T-cell (primary cell): Measurements from ENCODE around the gene PSMA4. TPM values are rescaled to one million over a fixed set of nuclear protein-coding genes. Genes with fewer than 3 reads are reported as not detected.
"Not testable (repeated sequence)": the region's sequence is repeated elsewhere in the genome, so short reads cannot be mapped to it uniquely, and the experiment has no call there.

ENCODE experiments used
- ATAC-seq, 4 experiments: fragments of 200-7000 bp in 3 of 4; fragments of 150-1000 bp in 1 of 4; cut with Tn5 transposase; replicated peaks in 1 of 4; 1 replicate in 3 of 4; 2 replicates in 1 of 4; pipeline ENCODE4 v1.10.0; 2021; ENCODE audit warnings: moderate library complexity in 3 of 4, mild to moderate bottlenecking in 2 of 4, moderate number of reproducible peaks in 1 of 4
- CTCF ChIA-PET, 2 donors: fragments of 300-600 bp; sonication (Branson Sonifier 250); formaldehyde crosslinking; loops; one replicate each; lab custom pipeline; 2022; ENCODE audit warnings: antibody characterized with exemption in 2 of 2; lab: Charles Lee
- POLR2A ChIA-PET, 2 donors: fragments of 300-600 bp; sonication (Branson Sonifier 250); formaldehyde crosslinking; loops; one replicate each; lab custom pipeline; 2022; ENCODE audit warnings: antibody characterized with exemption in 2 of 2; lab: Charles Lee
- DNase-seq, 35 experiments: peaks; one replicate each; pipeline versions ENCODE4 v3.0.0 to v3.0.0-alpha.2; 2013 to 2023
- H3K27ac ChIP-seq: one replicate; pipeline ENCODE4 v1.5.1; 2013; ENCODE audit warnings: low read length
- H3K27me3 ChIP-seq, 2 experiments: replicated peaks in 1 of 2; 1 replicate in 1 of 2; 2 replicates in 1 of 2; pipeline versions ENCODE4 v1.6.1 to v1.7.0; 2013; ENCODE audit warnings: low read length in 1 of 2, mixed read lengths in 1 of 2; ENCODE audit not compliant: control insufficient read depth in 2 of 2, insufficient read depth in 2 of 2; ENCODE audit errors: extremely low read depth in 1 of 2
- H3K36me3 ChIP-seq, 2 donors: 1 replicate in 1 of 2; 2 replicates in 1 of 2; pipeline versions ENCODE4 v1.6.1 to v1.7.0; 2013; ENCODE audit warnings: low read length in 1 of 2; ENCODE audit not compliant: control insufficient read depth in 2 of 2, insufficient read depth in 1 of 2; ENCODE audit errors: extremely low read depth in 1 of 2
- H3K4me1 ChIP-seq, 2 experiments: 1 replicate in 1 of 2; 2 replicates in 1 of 2; pipeline versions ENCODE4 v1.6.1 to v1.7.0; 2013; ENCODE audit warnings: low read length in 2 of 2, mixed read lengths in 1 of 2; ENCODE audit not compliant: insufficient read depth in 2 of 2, control insufficient read depth in 1 of 2; ENCODE audit errors: extremely low read depth in 1 of 2
- H3K4me3 ChIP-seq, 2 donors: 1 replicate in 1 of 2; 2 replicates in 1 of 2; pipeline versions ENCODE4 v1.5.1 to v1.7.0; 2013; ENCODE audit warnings: mild to moderate bottlenecking in 2 of 2, low read length in 1 of 2, moderate library complexity in 1 of 2; ENCODE audit not compliant: control insufficient read depth in 1 of 2; ENCODE audit errors: extremely low read depth in 1 of 2
- H3K9me3 ChIP-seq: 2 replicates; pipeline ENCODE4 v1.7.0; 2013
- H3K27ac Mint-ChIP-seq, 2 donors: one replicate each; pipeline ENCODE4 v1.8.0; 2020 to 2021; ENCODE audit warnings: mild to moderate bottlenecking in 2 of 2, mixed read lengths in 2 of 2
- H3K27me3 Mint-ChIP-seq, 2 donors: one replicate each; pipeline ENCODE4 v1.8.0; 2021 to 2022; ENCODE audit warnings: mixed read lengths in 2 of 2
- H3K36me3 Mint-ChIP-seq: one replicate; pipeline ENCODE4 v1.8.0; 2021; ENCODE audit warnings: mixed read lengths
- H3K4me1 Mint-ChIP-seq, 3 donors: one replicate each; pipeline ENCODE4 v1.8.0; 2020 to 2022; ENCODE audit warnings: mixed read lengths in 3 of 3, mild to moderate bottlenecking in 1 of 3
- H3K4me3 Mint-ChIP-seq, 3 donors: one replicate each; pipeline ENCODE4 v1.8.0; 2020 to 2022; ENCODE audit warnings: mild to moderate bottlenecking in 3 of 3, mixed read lengths in 3 of 3, moderate library complexity in 3 of 3
- H3K9me3 Mint-ChIP-seq, 3 donors: one replicate each; pipeline ENCODE4 v1.8.0; 2020 to 2022; ENCODE audit warnings: mixed read lengths in 3 of 3
- WGBS: methylation state at CpG from one replicate; pipeline ENCODE4 v1.1.5; 2013; ENCODE audit warnings: missing lambda C conversion rate; ENCODE audit not compliant: insufficient coverage; 5-methylcytosine and 5-hydroxymethylcytosine counted together
- total RNA-seq, 35 experiments: library from RNA in 6 of 35; stranded (reverse) in 6 of 35; fragments of 120-200 nt in 1 of 35; gene quantifications; one replicate each; pipeline versions ENCODE4 v1.2.1 to v1.2.4 and lab custom pipeline; 2013 to 2026

Gene PSMA4
- total RNA-seq, 5 donors from 2014 or later (not counting 1 experiment from before 2014, with no cell fraction given) = 54.5 to 87.0 (median 80.7) TPM

DNA sequence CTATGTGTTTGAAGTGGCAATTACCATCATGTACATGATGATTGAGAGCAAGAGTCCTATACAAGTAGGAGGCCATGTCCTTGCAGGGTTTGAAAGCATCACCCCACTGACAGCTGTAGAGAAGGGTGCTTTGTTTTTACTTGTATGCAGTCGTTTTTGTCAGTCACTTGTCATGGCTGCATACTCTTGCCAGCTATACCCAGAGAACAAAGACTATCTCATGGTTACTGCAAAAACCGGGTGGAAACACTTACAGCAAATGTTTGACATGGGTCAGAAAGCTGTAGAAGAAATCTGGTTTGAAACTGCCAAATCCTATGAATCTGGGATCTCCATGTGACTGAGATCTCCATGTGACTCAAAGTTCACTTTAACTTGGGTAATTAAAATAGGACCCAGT, 6.9 kb upstream of the PSMA4 start:
- no peaks in the 10 kb centered on the region for H3K27me3 ChIP-seq
- no peaks in the 10 kb centered on the region for H3K4me1 ChIP-seq
- no peaks in the 10 kb centered on the region for H3K4me1 Mint-ChIP-seq
- H3K4me3 Mint-ChIP-seq = no peak overlapping the region
- ChIA-PET CTCF (no interaction called here), POLR2A (interaction anchor here in 1 of 2 donors (0.7 kb wide), 1 partner anchor 21 kb away, joined by 3 read pairs; no protein-coding TSS in a partner anchor)
- H3K4me3 ChIP-seq = no peak overlapping the region
- H3K27ac Mint-ChIP-seq = no peak overlapping the region
- no peaks in the 10 kb centered on the region for H3K36me3 ChIP-seq
- no peak for DNase-seq
- H3K27ac ChIP-seq = no peak overlapping the region
- H3K27me3 Mint-ChIP-seq = no peaks in the 10 kb centered on the region
- WGBS = no CpG with 5 or more reads among the region's 2 CpGs
- no peak for ATAC-seq
- no peaks in the 10 kb centered on the region for H3K9me3 ChIP-seq
- H3K9me3 Mint-ChIP-seq = no peaks in the 10 kb centered on the region
- H3K36me3 Mint-ChIP-seq = no peaks in the 10 kb centered on the region

DNA sequence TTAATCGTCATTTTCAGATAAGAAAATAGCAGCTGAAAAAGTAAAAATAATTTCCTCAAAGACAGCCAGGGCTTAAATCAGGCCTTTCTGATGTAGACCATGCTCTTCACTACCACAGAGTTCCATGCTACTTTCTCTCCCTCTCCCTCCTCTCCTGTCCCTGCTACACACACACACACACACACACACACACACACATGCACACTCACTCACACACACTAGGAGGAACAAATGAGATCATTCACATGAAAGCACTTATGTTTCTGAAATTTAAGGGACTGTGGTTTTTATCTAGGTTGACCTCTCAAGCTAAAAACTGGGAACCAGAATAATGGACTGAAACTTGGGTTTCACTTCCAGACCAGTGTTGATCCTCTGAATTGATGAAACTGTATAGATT, 4.1 kb upstream of the PSMA4 start:
- no CpG with 5 or more reads among the region's 1 CpG for WGBS
- POLR2A ChIA-PET = interaction anchor here in 1 of 2 donors (1.0 kb wide), 1 partner anchor 10 kb away, joined by 3 read pairs; no protein-coding TSS in a partner anchor
- peaks cover 4 to 9% (median 6%) of the 10 kb centered on the region in 3 donors for H3K4me1 Mint-ChIP-seq

DNA sequence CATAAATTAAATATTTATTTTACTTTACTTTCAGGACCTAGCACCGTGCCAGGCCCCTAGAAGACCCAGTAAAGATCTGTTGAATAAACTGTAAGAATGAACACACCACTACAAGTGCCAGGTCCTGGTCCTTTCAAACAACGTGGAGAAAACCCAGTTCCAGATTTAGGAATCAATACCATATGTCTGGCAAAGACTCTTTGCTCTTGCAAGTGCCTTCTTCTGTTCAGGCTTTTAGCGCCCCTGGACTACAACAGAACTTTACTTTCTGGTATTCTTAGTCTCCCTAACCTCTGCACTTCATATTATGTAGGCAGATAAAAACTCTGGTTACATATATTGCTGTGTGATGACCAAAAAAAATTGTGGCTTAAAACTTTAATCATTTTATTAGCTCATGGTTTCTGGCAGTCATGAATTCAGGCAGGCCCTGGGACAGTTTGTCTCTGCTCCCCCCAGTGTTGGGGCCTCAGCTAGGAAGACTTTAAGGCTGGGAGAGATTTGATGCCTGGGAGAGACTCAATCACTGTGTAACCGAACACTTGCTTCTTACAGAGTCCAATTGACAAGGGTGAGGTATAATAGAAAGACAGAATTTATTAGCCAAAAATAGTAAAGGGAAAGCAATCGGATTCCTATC, 2.9 kb upstream of the PSMA4 start:
- Mint-ChIP-seq H3K27me3 (no peaks in the 10 kb centered on the region), H3K4me3 (no peak overlapping the region), H3K4me1 (peaks cover 14 to 20% (median 18%) of the 10 kb centered on the region in 3 donors), H3K36me3 (peaks cover 3% of the 10 kb centered on the region), H3K9me3 (no peaks in the 10 kb centered on the region), H3K27ac (no peak overlapping the region)
- Histone ChIP-seq H3K4me3 (no peak overlapping the region), H3K9me3 (no peaks in the 10 kb centered on the region), H3K36me3 (peaks cover 0 to 2% of the 10 kb centered on the region in 2 donors), H3K4me1 (peaks cover 13 to 14% of the 10 kb centered on the region in 2 experiments), H3K27ac (no peak overlapping the region), H3K27me3 (no peaks in the 10 kb centered on the region)
- ATAC-seq (no peak), DNase-seq (no peak)
- CTCF ChIA-PET = no interaction called here
- WGBS = 100% methylated on average over 1 of the region's 5 CpGs
- POLR2A ChIA-PET = no interaction called here

More for the DNA sequence above, 4.1 kb upstream of the PSMA4 start:
- Histone ChIP-seq H3K9me3 (no peaks in the 10 kb centered on the region), H3K27ac (no peak overlapping the region), H3K36me3 (no peaks in the 10 kb centered on the region), H3K4me1 (peaks cover 2 to 10% of the 10 kb centered on the region in 2 experiments), H3K27me3 (no peaks in the 10 kb centered on the region), H3K4me3 (no peak overlapping the region)
- H3K4me3 Mint-ChIP-seq = no peak overlapping the region
- no peak overlapping the region for H3K27ac Mint-ChIP-seq
- DNase-seq = no peak
- H3K9me3 Mint-ChIP-seq = no peaks in the 10 kb centered on the region
- H3K27me3 Mint-ChIP-seq = no peaks in the 10 kb centered on the region
- CTCF ChIA-PET = no interaction called here
- no peak for ATAC-seq
- no peaks in the 10 kb centered on the region for H3K36me3 Mint-ChIP-seq

DNA sequence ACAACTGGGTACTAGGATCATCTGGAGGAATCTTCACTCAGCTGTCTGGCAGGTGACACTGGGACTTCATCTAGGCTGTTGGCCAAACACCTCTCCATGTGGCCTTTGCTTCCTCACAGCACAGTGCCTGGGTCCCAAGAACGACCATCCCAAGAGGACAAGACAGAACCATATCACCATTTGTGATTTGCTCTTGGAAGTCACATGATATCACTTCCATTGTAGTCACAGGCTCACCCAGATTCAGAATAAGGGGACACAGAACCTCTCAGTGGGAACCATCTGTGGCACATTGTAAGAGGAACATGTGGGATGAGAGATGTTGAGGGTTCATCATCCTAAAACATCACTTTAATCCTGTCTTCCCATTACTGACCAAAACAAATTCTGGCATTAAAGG, 1.9 kb upstream of the PSMA4 start:
- ChIA-PET POLR2A (no interaction called here), CTCF (no interaction called here)
- H3K4me1 ChIP-seq = peaks cover 16 to 23% of the 10 kb centered on the region in 2 experiments
- no peak for ATAC-seq
- H3K27ac ChIP-seq = no peak overlapping the region
- H3K36me3 Mint-ChIP-seq = peaks cover 7% of the 10 kb centered on the region
- H3K4me1 Mint-ChIP-seq = peaks cover 24 to 29% (median 24%) of the 10 kb centered on the region in 3 donors
- DNase-seq = no peak
- no peak overlapping the region for H3K27ac Mint-ChIP-seq
- H3K36me3 ChIP-seq = peaks cover 0 to 12% of the 10 kb centered on the region in 2 donors
- H3K9me3 ChIP-seq = no peaks in the 10 kb centered on the region
- H3K27me3 ChIP-seq = no peaks in the 10 kb centered on the region
- H3K27me3 Mint-ChIP-seq = no peaks in the 10 kb centered on the region
- no peak overlapping the region for H3K4me3 ChIP-seq
- no CpG with 5 or more reads among the region's 1 CpG for WGBS
- H3K9me3 Mint-ChIP-seq = no peaks in the 10 kb centered on the region
- H3K4me3 Mint-ChIP-seq = peak overlapping the region in 2 of 3 donors; percentile 41 to 65

DNA sequence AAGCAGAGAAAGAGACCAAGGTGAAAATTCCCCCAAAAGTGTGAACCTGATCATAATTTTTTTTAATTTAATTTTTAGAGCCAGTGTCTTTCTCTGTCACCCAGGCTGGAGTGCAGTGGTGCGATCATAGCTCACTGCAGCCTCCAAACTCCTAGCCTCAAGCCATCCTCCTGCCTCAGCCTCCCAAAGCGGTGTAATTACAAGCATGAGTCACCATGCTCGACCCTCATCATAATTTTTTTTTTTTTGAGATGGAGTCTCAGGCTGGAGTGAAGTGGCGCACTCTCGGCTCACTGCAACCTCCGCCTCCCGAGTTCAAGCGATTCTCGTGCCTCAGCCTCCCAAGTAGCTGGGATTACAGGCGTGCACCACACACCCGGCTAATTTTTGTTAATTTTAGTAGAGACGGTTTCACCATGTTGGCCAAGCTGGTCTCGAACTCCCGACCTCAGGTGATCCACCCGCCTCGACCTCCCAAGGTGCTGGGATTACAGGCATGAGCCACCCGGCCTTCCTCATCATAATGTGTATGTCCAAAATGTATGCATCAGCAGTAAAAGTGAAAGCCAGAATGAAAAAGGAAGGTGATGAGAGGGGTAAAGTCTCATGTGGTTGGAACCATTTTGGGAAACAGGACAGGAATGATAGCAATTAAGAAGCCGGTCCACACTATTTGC, 642 bp upstream of the PSMA4 start:
- POLR2A ChIA-PET = interaction anchor here (0.5 to 1.5 kb wide), 5 partner anchors 25 to 608 kb away, joined by 3 to 8 read pairs (median 3); partner anchors contain the start of genes CHRNA5 (in 1 of the 2) and IREB2 (in 1 of the 2)
- Histone ChIP-seq H3K36me3 (peaks cover 4 to 22% of the 10 kb centered on the region in 2 donors), H3K27ac (peak overlapping the region; percentile 94), H3K4me1 (peaks cover 16 to 28% of the 10 kb centered on the region in 2 experiments), H3K4me3 (peak overlapping the region; percentile 83 to 89)
- not testable (repeated sequence) for H3K9me3 Mint-ChIP-seq, H3K27me3 Mint-ChIP-seq, H3K27me3 ChIP-seq, ATAC-seq, H3K9me3 ChIP-seq, H3K36me3 Mint-ChIP-seq
- Mint-ChIP-seq H3K4me3 (peak overlapping the region; percentile 87 to 96 (median 96)), H3K27ac (peak overlapping the region; percentile 98), H3K4me1 (peaks cover 24 to 32% (median 30%) of the 10 kb centered on the region in 3 donors)
- peak in 1 of 35 experiments; percentile 7 for DNase-seq
- 86% methylated on average over 14 of the region's 18 CpGs for WGBS
- CTCF ChIA-PET = interaction anchor here (0.7 to 2.7 kb wide), 4 partner anchors 26 to 247 kb away, joined by 4 to 11 read pairs (median 6); partner anchors contain the start of genes CHRNA5 (in 1 of the 2) and SKIC8 (in 1 of the 2)
